Lower leg skin (tissue), 3 donors: Measurements from ENCODE around the gene POFUT2.

Source experiments
- POLR2A ChIP-seq, 2 donors: fragments of 450-650 bp; IDR thresholded peaks; one replicate each; pipeline ENCODE4 v1.6.1; 2016 to 2017; ENCODE audit warnings: antibody characterized with exemption in 2 of 2, mild to moderate bottlenecking in 1 of 2, moderate library complexity in 1 of 2
- TF ChIP-seq, protein P1 (sequence below), 3 donors: fragments of 450-650 bp; IDR thresholded peaks; one replicate each; pipeline ENCODE4 v1.5.1; 2016; ENCODE audit warnings: antibody characterized with exemption in 3 of 3, mild to moderate bottlenecking in 3 of 3, moderate library complexity in 2 of 3

DNA sequence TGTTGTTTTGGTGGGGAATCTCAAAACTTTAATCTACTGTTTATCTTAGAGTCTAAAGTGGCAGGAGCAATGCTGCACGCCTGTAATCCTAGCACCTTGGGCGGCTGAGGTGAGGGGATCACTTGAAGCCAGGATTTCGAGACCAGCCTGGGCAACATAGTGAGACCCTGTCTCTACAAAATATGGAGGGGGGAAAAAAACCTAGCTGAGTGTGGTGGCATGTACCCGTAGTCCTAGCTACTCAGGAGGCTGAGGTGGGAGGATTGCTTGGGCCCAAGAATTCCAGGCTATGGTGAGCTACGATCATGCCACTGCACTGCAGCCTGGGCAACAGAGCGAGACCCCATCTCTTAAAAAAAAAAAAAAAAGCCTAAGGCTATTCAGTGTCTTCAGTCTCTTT, 38.1 kb downstream of the POFUT2 start:
- TF ChIP-seq, protein P1, sequence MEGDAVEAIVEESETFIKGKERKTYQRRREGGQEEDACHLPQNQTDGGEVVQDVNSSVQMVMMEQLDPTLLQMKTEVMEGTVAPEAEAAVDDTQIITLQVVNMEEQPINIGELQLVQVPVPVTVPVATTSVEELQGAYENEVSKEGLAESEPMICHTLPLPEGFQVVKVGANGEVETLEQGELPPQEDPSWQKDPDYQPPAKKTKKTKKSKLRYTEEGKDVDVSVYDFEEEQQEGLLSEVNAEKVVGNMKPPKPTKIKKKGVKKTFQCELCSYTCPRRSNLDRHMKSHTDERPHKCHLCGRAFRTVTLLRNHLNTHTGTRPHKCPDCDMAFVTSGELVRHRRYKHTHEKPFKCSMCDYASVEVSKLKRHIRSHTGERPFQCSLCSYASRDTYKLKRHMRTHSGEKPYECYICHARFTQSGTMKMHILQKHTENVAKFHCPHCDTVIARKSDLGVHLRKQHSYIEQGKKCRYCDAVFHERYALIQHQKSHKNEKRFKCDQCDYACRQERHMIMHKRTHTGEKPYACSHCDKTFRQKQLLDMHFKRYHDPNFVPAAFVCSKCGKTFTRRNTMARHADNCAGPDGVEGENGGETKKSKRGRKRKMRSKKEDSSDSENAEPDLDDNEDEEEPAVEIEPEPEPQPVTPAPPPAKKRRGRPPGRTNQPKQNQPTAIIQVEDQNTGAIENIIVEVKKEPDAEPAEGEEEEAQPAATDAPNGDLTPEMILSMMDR (IDR thresholded peaks at IDR 0.05): no peak
- no peak for TF ChIP-seq POLR2A (IDR thresholded peaks at IDR 0.05)
